Tibial artery (tissue), 4 donors: Measurements from ENCODE around the gene TMEM245.

ENCODE experiments used
- DNase-seq, 2 donors: peaks; one replicate each; pipeline ENCODE4 v3.0.0-alpha.2; 2019
- H3K27ac ChIP-seq, 2 donors: fragments of 200-600 bp; sonication (generic) in 1 of 2; 1 replicate in 1 of 2; 2 replicates in 1 of 2; pipeline ENCODE4 v1.5.1; 2018 to 2019; ENCODE audit warnings: mild to moderate bottlenecking in 1 of 2
- H3K27me3 ChIP-seq, 2 donors: fragments of 200-600 bp; sonication (generic) in 1 of 2; one replicate each; pipeline versions ENCODE4 v1.5.1 to v1.6.0; 2016 to 2019
- H3K36me3 ChIP-seq, 3 donors: fragments of 200-600 bp; sonication (generic) in 2 of 3; one replicate each; pipeline ENCODE4 v1.5.1; 2016 to 2019; ENCODE audit warnings: mild to moderate bottlenecking in 2 of 3
- H3K4me1 ChIP-seq, 4 donors: fragments of 200-600 bp; sonication (generic) in 2 of 4; 1 replicate in 3 of 4; 2 replicates in 1 of 4; pipeline ENCODE4 v1.5.1; 2016 to 2019
- H3K4me3 ChIP-seq, 2 donors: fragments of 200-600 bp; sonication (generic) in 1 of 2; 1 replicate in 1 of 2; 2 replicates in 1 of 2; pipeline ENCODE4 v1.5.1; 2018 to 2019; ENCODE audit warnings: mild to moderate bottlenecking in 2 of 2
- H3K9me3 ChIP-seq, 3 donors: fragments of 200-600 bp; sonication (generic) in 1 of 3; one replicate each; pipeline ENCODE4 v1.5.1; 2016 to 2019
- intact Hi-C: fragments of 100-400 bp; cut with DNase I; formaldehyde crosslinking; loops from one replicate; pipeline ENCODE4 v1.15.0; 2023; ENCODE audit warnings: low total_unique reads
- TF ChIP-seq, protein P1 (sequence below), 2 experiments: fragments of 200-600 bp in 1 of 2; fragments of 450-650 bp in 1 of 2; IDR thresholded peaks; one replicate each; pipeline ENCODE4 v1.5.1; 2017 to 2019; ENCODE audit warnings: antibody characterized with exemption in 2 of 2, mild to moderate bottlenecking in 1 of 2, moderate library complexity in 1 of 2

The TMEM245 gene

DNA sequence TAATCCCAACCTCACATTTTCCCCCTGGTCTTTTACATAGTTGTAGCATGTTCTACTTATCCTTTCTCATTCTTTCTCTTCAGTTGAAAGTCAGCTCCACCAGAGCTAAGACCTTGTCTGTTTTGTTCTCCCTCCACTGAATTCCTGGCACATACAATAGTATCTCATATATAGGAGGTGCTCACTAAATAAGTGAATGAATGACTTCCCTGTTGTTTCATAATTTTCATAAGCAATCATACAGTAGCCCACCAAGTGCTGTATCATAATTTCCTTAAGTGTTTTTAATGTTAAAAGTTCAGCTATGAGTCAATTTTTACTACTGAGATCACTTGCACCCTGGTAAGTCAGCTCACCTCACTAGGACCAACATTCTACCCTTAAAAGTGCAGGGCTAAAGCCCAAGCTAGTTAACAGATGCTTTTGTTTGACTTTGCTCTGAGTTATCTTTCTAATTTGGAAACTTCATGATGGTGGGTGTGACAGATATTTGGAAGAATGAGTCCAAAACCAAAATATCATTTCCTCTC lies 27.6 kb downstream of the TMEM245 start:
- no peaks in the 10 kb centered on the region for H3K9me3 ChIP-seq
- H3K27me3 ChIP-seq, result no peaks in the 10 kb centered on the region
- DNase-seq, result no peak
- H3K4me3 ChIP-seq, result no peak overlapping the region
- peaks cover 0 to 12% (median 2%) of the 10 kb centered on the region in 4 donors for H3K4me1 ChIP-seq
- peaks cover 44 to 54% (median 50%) of the 10 kb centered on the region in 3 donors for H3K36me3 ChIP-seq
- TF ChIP-seq, protein P1, sequence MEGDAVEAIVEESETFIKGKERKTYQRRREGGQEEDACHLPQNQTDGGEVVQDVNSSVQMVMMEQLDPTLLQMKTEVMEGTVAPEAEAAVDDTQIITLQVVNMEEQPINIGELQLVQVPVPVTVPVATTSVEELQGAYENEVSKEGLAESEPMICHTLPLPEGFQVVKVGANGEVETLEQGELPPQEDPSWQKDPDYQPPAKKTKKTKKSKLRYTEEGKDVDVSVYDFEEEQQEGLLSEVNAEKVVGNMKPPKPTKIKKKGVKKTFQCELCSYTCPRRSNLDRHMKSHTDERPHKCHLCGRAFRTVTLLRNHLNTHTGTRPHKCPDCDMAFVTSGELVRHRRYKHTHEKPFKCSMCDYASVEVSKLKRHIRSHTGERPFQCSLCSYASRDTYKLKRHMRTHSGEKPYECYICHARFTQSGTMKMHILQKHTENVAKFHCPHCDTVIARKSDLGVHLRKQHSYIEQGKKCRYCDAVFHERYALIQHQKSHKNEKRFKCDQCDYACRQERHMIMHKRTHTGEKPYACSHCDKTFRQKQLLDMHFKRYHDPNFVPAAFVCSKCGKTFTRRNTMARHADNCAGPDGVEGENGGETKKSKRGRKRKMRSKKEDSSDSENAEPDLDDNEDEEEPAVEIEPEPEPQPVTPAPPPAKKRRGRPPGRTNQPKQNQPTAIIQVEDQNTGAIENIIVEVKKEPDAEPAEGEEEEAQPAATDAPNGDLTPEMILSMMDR (IDR thresholded peaks at IDR 0.05), result no peak
- H3K27ac ChIP-seq, result no peak overlapping the region
- intact Hi-C loops, result no loop called here

GRCh38 chr9:109088221-109088620 lies 31.5 kb downstream of the TMEM245 start:
- no peak overlapping the region for H3K27ac ChIP-seq
- no peak for DNase-seq
- no peaks in the 10 kb centered on the region for H3K9me3 ChIP-seq
- TF ChIP-seq, protein P1 (IDR thresholded peaks at IDR 0.05), result no peak
- H3K36me3 ChIP-seq, result peaks cover 56 to 68% (median 57%) of the 10 kb centered on the region in 3 donors
- H3K4me1 ChIP-seq, result no peaks in the 10 kb centered on the region
- intact Hi-C loops, result no loop called here
- no peak overlapping the region for H3K4me3 ChIP-seq
- H3K27me3 ChIP-seq, result no peaks in the 10 kb centered on the region

DNA sequence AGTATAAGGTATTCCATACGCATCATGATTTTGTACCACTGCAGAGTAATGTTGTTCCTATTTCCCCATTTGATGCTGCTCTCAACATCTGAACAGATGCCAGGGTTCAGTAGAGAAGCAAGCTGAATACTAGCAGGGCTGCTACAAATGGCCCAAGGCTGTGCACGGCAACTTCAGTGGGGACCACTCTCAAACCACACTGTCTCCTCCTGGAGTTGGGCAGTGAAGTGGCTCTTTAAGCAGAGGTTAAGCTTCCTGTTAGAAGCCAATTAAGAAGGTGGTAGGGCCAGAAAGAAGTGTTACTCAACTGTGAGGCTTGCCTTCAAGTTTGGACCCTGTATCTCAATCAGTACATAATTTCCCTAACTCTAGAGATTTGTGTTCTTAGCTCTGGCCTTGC lies 32.0 kb downstream of the TMEM245 start:
- no peaks in the 10 kb centered on the region for H3K9me3 ChIP-seq
- TF ChIP-seq, protein P1 (IDR thresholded peaks at IDR 0.05), result no peak
- no peak overlapping the region for H3K27ac ChIP-seq
- intact Hi-C loops, result no loop called here
- DNase-seq, result no peak
- H3K27me3 ChIP-seq, result no peaks in the 10 kb centered on the region
- no peaks in the 10 kb centered on the region for H3K4me1 ChIP-seq
- H3K4me3 ChIP-seq, result no peak overlapping the region
- H3K36me3 ChIP-seq, result peaks cover 52 to 71% (median 57%) of the 10 kb centered on the region in 3 donors

DNA sequence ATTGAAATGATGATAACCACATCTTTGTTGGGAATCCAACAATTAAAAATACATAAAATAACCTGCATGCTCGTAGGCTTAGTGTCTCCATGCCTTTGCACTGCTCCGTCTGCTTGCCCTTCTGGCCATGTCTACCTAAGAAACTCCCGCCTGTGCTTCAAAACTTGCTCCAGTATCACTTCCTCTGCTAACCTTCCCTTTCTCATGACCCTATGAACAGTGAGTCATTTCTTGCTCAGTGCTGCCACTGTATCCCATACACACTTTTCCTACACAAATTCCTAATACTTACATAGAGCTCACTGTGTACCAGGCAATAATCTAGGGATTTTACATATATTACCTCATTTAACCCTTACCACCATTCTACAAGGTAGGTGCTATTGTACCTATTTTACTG lies 33.5 kb downstream of the TMEM245 start:
- Histone ChIP-seq H3K27me3 (no peaks in the 10 kb centered on the region), H3K36me3 (peaks cover 41 to 61% (median 49%) of the 10 kb centered on the region in 3 donors), H3K4me1 (no peaks in the 10 kb centered on the region), H3K9me3 (no peaks in the 10 kb centered on the region), H3K4me3 (no peak overlapping the region), H3K27ac (no peak overlapping the region)
- TF ChIP-seq, protein P1 (IDR thresholded peaks at IDR 0.05), result no peak
- intact Hi-C loops, result no loop called here
- DNase-seq, result no peak

DNA sequence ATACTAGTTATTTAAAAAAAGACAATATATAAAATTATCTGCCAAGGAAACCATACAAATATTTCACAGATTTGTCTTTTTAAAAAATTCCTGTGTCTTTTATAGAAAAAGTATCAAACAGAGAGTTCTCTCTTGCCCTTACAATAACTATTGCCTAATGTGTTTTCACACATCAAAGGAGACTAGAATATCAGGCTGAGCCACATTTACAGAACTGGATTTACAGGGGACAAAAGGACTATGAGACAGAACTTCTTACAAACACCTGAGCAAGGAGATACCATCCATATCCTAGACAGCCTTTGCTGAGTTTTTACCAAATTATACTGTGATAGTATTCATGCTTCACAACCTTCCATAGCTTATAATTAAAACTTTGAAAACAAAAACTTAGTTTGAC lies 34.2 kb downstream of the TMEM245 start:
- no peaks in the 10 kb centered on the region for H3K9me3 ChIP-seq
- H3K27ac ChIP-seq, result no peak overlapping the region
- TF ChIP-seq, protein P1 (IDR thresholded peaks at IDR 0.05), result no peak

More for the DNA sequence above, 34.2 kb downstream of the TMEM245 start:
- H3K4me1 ChIP-seq, result no peaks in the 10 kb centered on the region
- intact Hi-C loops, result no loop called here
- H3K27me3 ChIP-seq, result no peaks in the 10 kb centered on the region
- no peak overlapping the region for H3K4me3 ChIP-seq
- H3K36me3 ChIP-seq, result peaks cover 37 to 57% (median 42%) of the 10 kb centered on the region in 3 donors
- no peak for DNase-seq
